ENCODE measurements around the gene ENPP6. TPM values are rescaled to one million over a fixed set of nuclear protein-coding genes. Genes with fewer than 3 reads are reported as not detected.

Gene ENPP6
- total and polyA plus RNA-seq, 2 donors (not counting 3 experiments of a cell fraction or from before 2014, with no cell fraction given): not detected

- DNase-seq (ENCODE audit: low read depth, low spot score): peak; percentile 85
- no peak overlapping the region for H3K4me3 ChIP-seq (replicated peaks in 1 of 3; ENCODE audit: insufficient read depth in 1 of 3, low read depth in 1 of 3, low read length in 3 of 3)
- H3K9ac ChIP-seq (replicated peaks; ENCODE audit: extremely low read depth, insufficient read depth, low read length): no peak overlapping the region
- no peaks in the 10 kb centered on the region for H3K9me3 ChIP-seq (replicated peaks; ENCODE audit: control insufficient read depth, insufficient read depth, low read length)
- no peaks in the 10 kb centered on the region for H3K36me3 ChIP-seq (ENCODE audit: control insufficient read depth in 2 of 2, extremely low read depth in 1 of 2, insufficient read depth in 2 of 2, low read length in 2 of 2)
- TF ChIP-seq JUN (IDR thresholded peaks at IDR 0.05; ENCODE audit: borderline replicate concordance, insufficient read depth, insufficient read length, low read depth) (no peak), CTCF (IDR thresholded peaks at IDR 0.05; ENCODE audit: extremely low read depth in 1 of 2, insufficient read depth in 1 of 2, low read depth in 1 of 2, low read length in 2 of 2) (peak; percentile 77 to 85)
- peak overlapping the region; percentile 85 for H2AFZ ChIP-seq (ENCODE audit: low read depth, low read length)
- H3K4me1 ChIP-seq (ENCODE audit: control insufficient read depth, extremely low read depth, insufficient read depth, low read length): peaks cover 23% of the 10 kb centered on the region
- CTCF ChIA-PET: interaction anchor here (0.6 to 4.1 kb wide), 96 partner anchors 9 to 1776 kb away, joined by 3 to 81 read pairs (median 5); partner anchors contain the start of genes CASP3, CENPU, IRF2 and PRIMPOL
- intact Hi-C loops (cut with micrococcal nuclease): loop anchor here (1.0 to 2.0 kb wide), 9 partner anchors 119 to 561 kb away; partner anchors contain the start of genes ACSL1, CASP3, CENPU and IRF2
- H3K79me2 ChIP-seq (ENCODE audit: control insufficient read depth, insufficient read depth, low read length): no peaks in the 10 kb centered on the region
- FAIRE-seq: peak; percentile 95
- no TSS peak for BruUV-seq (replicated peaks)
- peaks cover 2 to 3% of the 10 kb centered on the region in 2 experiments for H3K27me3 ChIP-seq (ENCODE audit: control insufficient read depth in 2 of 2, insufficient read depth in 2 of 2, low read length in 2 of 2)
- no peak overlapping the region for H3K4me2 ChIP-seq (ENCODE audit: insufficient read depth, low read length)
- dilution Hi-C loops (cut with MboI; ENCODE audit: extremely low pct_ligation_motif_present, low sequenced_read_pairs): no loop called here
- H4K20me1 ChIP-seq (replicated peaks; ENCODE audit: control insufficient read depth, extremely low read depth, insufficient read depth, low read length): no peaks in the 10 kb centered on the region
- H3K9me1 ChIP-seq (replicated peaks; ENCODE audit: control insufficient read depth, extremely low read depth, insufficient read depth, low read length): no peaks in the 10 kb centered on the region
- POLR2A ChIA-PET: interaction anchor here (1.2 kb wide), 1 partner anchor 211 kb away, joined by 6 read pairs; the partner anchor contains the start of gene IRF2
- no peak overlapping the region for H3K27ac ChIP-seq (ENCODE audit: insufficient read depth, low read depth, low read length)
Measured at GRCh38 chr4:184263910-184264732, 46.4 kb upstream of the ENPP6 start.

- Histone ChIP-seq H4K20me1 (replicated peaks; ENCODE audit: control insufficient read depth, extremely low read depth, insufficient read depth, low read length) (no peaks in the 10 kb centered on the region), H3K4me1 (ENCODE audit: control insufficient read depth, extremely low read depth, insufficient read depth, low read length) (peaks cover 18% of the 10 kb centered on the region), H3K4me2 (ENCODE audit: insufficient read depth, low read length) (no peak overlapping the region), H3K27ac (ENCODE audit: insufficient read depth, low read depth, low read length) (no peak overlapping the region), H3K9me1 (replicated peaks; ENCODE audit: control insufficient read depth, extremely low read depth, insufficient read depth, low read length) (no peaks in the 10 kb centered on the region), H2AFZ (ENCODE audit: low read depth, low read length) (no peak overlapping the region), H3K9me3 (replicated peaks; ENCODE audit: control insufficient read depth, insufficient read depth, low read length) (no peaks in the 10 kb centered on the region), H3K4me3 (replicated peaks in 1 of 3; ENCODE audit: insufficient read depth in 1 of 3, low read depth in 1 of 3, low read length in 3 of 3) (no peak overlapping the region), H3K9ac (replicated peaks; ENCODE audit: extremely low read depth, insufficient read depth, low read length) (no peak overlapping the region), H3K27me3 (ENCODE audit: control insufficient read depth in 2 of 2, insufficient read depth in 2 of 2, low read length in 2 of 2) (peaks cover 2 to 3% of the 10 kb centered on the region in 2 experiments), H3K79me2 (ENCODE audit: control insufficient read depth, insufficient read depth, low read length) (no peaks in the 10 kb centered on the region), H3K36me3 (ENCODE audit: control insufficient read depth in 2 of 2, extremely low read depth in 1 of 2, insufficient read depth in 2 of 2, low read length in 2 of 2) (no peaks in the 10 kb centered on the region)
- no TSS peak for BruUV-seq (replicated peaks)
- POLR2A ChIA-PET: interaction anchor here (1.2 kb wide), 1 partner anchor 211 kb away, joined by 6 read pairs; the partner anchor contains the start of gene IRF2
- CTCF ChIA-PET: interaction anchor here (0.7 to 4.1 kb wide), 79 partner anchors 8 to 1777 kb away, joined by 3 to 81 read pairs (median 5); partner anchors contain the start of genes CASP3, CENPU, IRF2 and PRIMPOL
- intact Hi-C loops (cut with micrococcal nuclease): no loop called here
- dilution Hi-C loops (cut with MboI; ENCODE audit: extremely low pct_ligation_motif_present, low sequenced_read_pairs): no loop called here
- FAIRE-seq: no peak
- TF ChIP-seq FOS (IDR thresholded peaks at IDR 0.05; ENCODE audit: borderline replicate concordance, insufficient read depth, low read length) (no peak), JUN (IDR thresholded peaks at IDR 0.05; ENCODE audit: borderline replicate concordance, insufficient read depth, insufficient read length, low read depth) (no peak), MAX (IDR thresholded peaks at IDR 0.05; ENCODE audit: insufficient read depth, insufficient read length) (no peak), GATA2 (IDR thresholded peaks at IDR 0.05; ENCODE audit: insufficient read depth, insufficient read length, low read depth, low read length) (no peak), POLR2AphosphoS5 (IDR thresholded peaks at IDR 0.05; ENCODE audit: insufficient read depth, low read depth, low read length) (no peak), POLR2A (IDR thresholded peaks at IDR 0.05; ENCODE audit: low read depth, low read length) (no peak), EZH2 (IDR thresholded peaks at IDR 0.05; ENCODE audit: borderline replicate concordance, low read depth, low read length, severe bottlenecking) (no peak), CTCF (IDR thresholded peaks at IDR 0.05; ENCODE audit: extremely low read depth in 1 of 2, insufficient read depth in 1 of 2, low read depth in 1 of 2, low read length in 2 of 2) (no peak), MYC (IDR thresholded peaks at IDR 0.05; ENCODE audit: low read depth, low read length) (no peak)
- no peak for DNase-seq (ENCODE audit: low read depth, low spot score)
Measured at GRCh38 chr4:184263461-184263860, 45.8 kb upstream of the ENPP6 start.

All from endothelial cell of umbilical vein (primary cell).